ENCODE data around the gene CHRFAM7A.
"Not testable (repeated sequence)": the region's sequence is repeated elsewhere in the genome, so short reads cannot be mapped to it uniquely, and the experiment has no call there.

- not testable (repeated sequence) for TF ChIP-seq EZH2 (IDR thresholded peaks at IDR 0.05; ENCODE audit: low read length, unreplicated experiment)
- TF ChIP-seq, protein P1, sequence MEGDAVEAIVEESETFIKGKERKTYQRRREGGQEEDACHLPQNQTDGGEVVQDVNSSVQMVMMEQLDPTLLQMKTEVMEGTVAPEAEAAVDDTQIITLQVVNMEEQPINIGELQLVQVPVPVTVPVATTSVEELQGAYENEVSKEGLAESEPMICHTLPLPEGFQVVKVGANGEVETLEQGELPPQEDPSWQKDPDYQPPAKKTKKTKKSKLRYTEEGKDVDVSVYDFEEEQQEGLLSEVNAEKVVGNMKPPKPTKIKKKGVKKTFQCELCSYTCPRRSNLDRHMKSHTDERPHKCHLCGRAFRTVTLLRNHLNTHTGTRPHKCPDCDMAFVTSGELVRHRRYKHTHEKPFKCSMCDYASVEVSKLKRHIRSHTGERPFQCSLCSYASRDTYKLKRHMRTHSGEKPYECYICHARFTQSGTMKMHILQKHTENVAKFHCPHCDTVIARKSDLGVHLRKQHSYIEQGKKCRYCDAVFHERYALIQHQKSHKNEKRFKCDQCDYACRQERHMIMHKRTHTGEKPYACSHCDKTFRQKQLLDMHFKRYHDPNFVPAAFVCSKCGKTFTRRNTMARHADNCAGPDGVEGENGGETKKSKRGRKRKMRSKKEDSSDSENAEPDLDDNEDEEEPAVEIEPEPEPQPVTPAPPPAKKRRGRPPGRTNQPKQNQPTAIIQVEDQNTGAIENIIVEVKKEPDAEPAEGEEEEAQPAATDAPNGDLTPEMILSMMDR (conservative IDR thresholded peaks at IDR 0.05; ENCODE audit: low read depth, low read length), result not testable (repeated sequence)
These were observed 59.2 kb downstream of the CHRFAM7A start for GRCh38 chr15:30334152-30334551.
